Trophoblast cell (in vitro differentiated cells and primary cell): Measurements from ENCODE around the gene ITGB1.

Experiments
- DNase-seq, 2 donors: peaks; one replicate each; pipeline ENCODE4 v3.0.0-alpha.2; 2016
- H2AFZ ChIP-seq: 2 replicates; pipeline ENCODE4 v1.6.1; 2013; ENCODE audit warnings: low read length, moderate library complexity, mild to moderate bottlenecking; ENCODE audit not compliant: insufficient read depth, poor library complexity
- H2AK5ac ChIP-seq: 2 replicates; pipeline ENCODE4 v1.6.1; 2013; ENCODE audit warnings: mild to moderate bottlenecking, low read length
- H2BK120ac ChIP-seq: 2 replicates; pipeline ENCODE4 v1.6.1; 2013; ENCODE audit warnings: low read length, mild to moderate bottlenecking, moderate library complexity; ENCODE audit not compliant: insufficient read depth, poor library complexity
- H2BK12ac ChIP-seq: 2 replicates; pipeline ENCODE4 v1.6.1; 2013; ENCODE audit warnings: mild to moderate bottlenecking, low read length, moderate library complexity
- H2BK5ac ChIP-seq: 2 replicates; pipeline ENCODE4 v1.6.1; 2013; ENCODE audit warnings: low read length, low read depth, moderate library complexity, mild to moderate bottlenecking; ENCODE audit not compliant: poor library complexity
- H3K14ac ChIP-seq: 2 replicates; pipeline ENCODE4 v1.6.1; 2013; ENCODE audit warnings: mild to moderate bottlenecking, low read length
- H3K18ac ChIP-seq: 2 replicates; pipeline ENCODE4 v1.6.1; 2013; ENCODE audit warnings: mild to moderate bottlenecking, low read length
- H3K23ac ChIP-seq: 2 replicates; pipeline ENCODE4 v1.6.1; 2013; ENCODE audit warnings: low read length
- H3K27ac ChIP-seq: 2 replicates; pipeline ENCODE4 v1.5.1; 2013; ENCODE audit warnings: low read depth, mild to moderate bottlenecking, inconsistent platforms, low read length, moderate library complexity
- H3K27me3 ChIP-seq: 2 replicates; pipeline ENCODE4 v1.6.1; 2013; ENCODE audit warnings: inconsistent platforms, mild to moderate bottlenecking, low read length, moderate library complexity; ENCODE audit not compliant: insufficient read depth
- H3K36me3 ChIP-seq, 2 experiments: 1 replicate in 1 of 2; 2 replicates in 1 of 2; pipeline ENCODE4 v1.6.1; 2013; ENCODE audit warnings: low read length in 2 of 2, mild to moderate bottlenecking in 2 of 2, moderate library complexity in 1 of 2; ENCODE audit not compliant: insufficient read depth in 2 of 2, control insufficient read depth in 1 of 2
- H3K4ac ChIP-seq: 2 replicates; pipeline ENCODE4 v1.6.1; 2013; ENCODE audit warnings: low read depth, mild to moderate bottlenecking, low read length, moderate library complexity
- H3K4me1 ChIP-seq, 2 experiments: 1 replicate in 1 of 2; 2 replicates in 1 of 2; pipeline ENCODE4 v1.6.1; 2013; ENCODE audit warnings: low read length in 2 of 2, mild to moderate bottlenecking in 2 of 2, moderate library complexity in 1 of 2; ENCODE audit not compliant: insufficient read depth in 2 of 2, control insufficient read depth in 1 of 2
- H3K4me2 ChIP-seq: 2 replicates; pipeline ENCODE4 v1.6.1; 2013; ENCODE audit warnings: inconsistent platforms, mild to moderate bottlenecking, low read length, moderate library complexity
- H3K4me3 ChIP-seq: 2 replicates; pipeline ENCODE4 v1.5.1; 2013; ENCODE audit warnings: mild to moderate bottlenecking, low read depth, low read length, inconsistent platforms
- H3K79me1 ChIP-seq: one replicate; pipeline ENCODE4 v1.6.1; 2013; ENCODE audit warnings: low read length
- H3K79me2 ChIP-seq: 2 replicates; pipeline ENCODE4 v1.6.1; 2013; ENCODE audit warnings: low read length, mild to moderate bottlenecking; ENCODE audit not compliant: control insufficient read depth, insufficient read depth, poor library complexity
- H3K9ac ChIP-seq: 2 replicates; pipeline ENCODE4 v1.6.1; 2013; ENCODE audit warnings: mild to moderate bottlenecking, low read length
- H3K9me3 ChIP-seq: 2 replicates; pipeline ENCODE4 v1.6.1; 2013; ENCODE audit warnings: low read depth, mild to moderate bottlenecking, control low read depth, inconsistent platforms, low read length; ENCODE audit not compliant: insufficient read depth
- H4K12ac ChIP-seq: 2 replicates; pipeline ENCODE4 v1.6.1; 2013; ENCODE audit warnings: low read depth, mild to moderate bottlenecking, low read length, moderate library complexity
- H4K8ac ChIP-seq: 2 replicates; pipeline ENCODE4 v1.6.1; 2013; ENCODE audit warnings: low read depth, mild to moderate bottlenecking, low read length, moderate library complexity
- H4K91ac ChIP-seq: one replicate; pipeline ENCODE4 v1.6.1; 2013; ENCODE audit warnings: low read depth, mild to moderate bottlenecking, low read length, moderate library complexity
- WGBS: extraction: QIAGEN DNeasy Blood & Tissue Kit; methylation state at CpG from one replicate; pipeline ENCODE4 v1.1.7; 2013; ENCODE audit warnings: missing lambda C conversion rate; ENCODE audit not compliant: insufficient read length, insufficient coverage; ENCODE audit errors: extremely low coverage; 5-methylcytosine and 5-hydroxymethylcytosine counted together

The ITGB1 gene

GRCh38 chr10:32954545-32955298, 3.3 kb downstream of the ITGB1 start:
- peaks cover 0 to 2% of the 10 kb centered on the region in 2 experiments for H3K36me3 ChIP-seq
- no peak overlapping the region for H4K8ac ChIP-seq
- no peaks in the 10 kb centered on the region for H3K9me3 ChIP-seq
- H2BK120ac ChIP-seq: no peak overlapping the region
- no peak for DNase-seq
- no peak overlapping the region for H3K18ac ChIP-seq
- H2AK5ac ChIP-seq: no peak overlapping the region
- H3K79me2 ChIP-seq: peaks cover 26% of the 10 kb centered on the region
- H4K91ac ChIP-seq: no peak overlapping the region
- no peak overlapping the region for H2AFZ ChIP-seq
- peaks cover 2 to 8% of the 10 kb centered on the region in 2 experiments for H3K4me1 ChIP-seq
- H3K23ac ChIP-seq: no peak overlapping the region
- H2BK5ac ChIP-seq: no peak overlapping the region
- H3K14ac ChIP-seq: no peak overlapping the region
- peak overlapping the region; percentile 86 for H3K4ac ChIP-seq
- H3K27me3 ChIP-seq: no peaks in the 10 kb centered on the region
- no peak overlapping the region for H3K9ac ChIP-seq
- WGBS: no CpG with 5 or more reads among the region's 8 CpGs
- peak overlapping the region; percentile 71 for H3K4me2 ChIP-seq
- no peak overlapping the region for H2BK12ac ChIP-seq
- no peak overlapping the region for H3K4me3 ChIP-seq
- H3K27ac ChIP-seq: no peak overlapping the region
- no peak overlapping the region for H4K12ac ChIP-seq
- peaks cover 19% of the 10 kb centered on the region for H3K79me1 ChIP-seq

DNA sequence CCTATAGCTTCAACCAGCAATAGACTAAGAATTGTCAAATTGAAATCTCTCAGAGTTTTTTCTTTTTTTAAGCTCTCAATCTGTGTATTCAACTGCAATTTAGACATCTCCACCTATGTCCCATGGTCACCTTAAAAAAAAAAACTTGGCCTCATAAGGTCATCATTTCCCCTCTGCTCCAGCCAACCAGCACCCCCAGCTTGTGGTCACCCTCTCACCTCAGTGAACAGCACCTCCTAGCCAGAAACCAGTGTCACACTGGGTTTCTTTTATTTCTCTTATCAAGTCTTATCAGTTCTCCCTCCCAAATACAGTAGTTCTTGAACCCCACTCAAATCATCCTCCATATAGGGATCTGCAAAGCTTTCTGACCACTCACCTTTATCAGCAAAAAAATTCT, 4.0 kb downstream of the ITGB1 start:
- Histone ChIP-seq H3K9ac (no peak overlapping the region), H2AFZ (no peak overlapping the region), H3K36me3 (peaks cover 0 to 2% of the 10 kb centered on the region in 2 experiments), H3K4me2 (peak overlapping the region; percentile 48), H2BK12ac (no peak overlapping the region), H3K27me3 (no peaks in the 10 kb centered on the region), H3K4ac (peak overlapping the region; percentile 99), H3K23ac (no peak overlapping the region), H3K14ac (no peak overlapping the region), H2BK5ac (peak overlapping the region; percentile 59), H4K8ac (no peak overlapping the region), H2AK5ac (no peak overlapping the region), H3K4me3 (no peak overlapping the region), H3K79me1 (peaks cover 18% of the 10 kb centered on the region), H4K91ac (no peak overlapping the region), H3K18ac (no peak overlapping the region), H2BK120ac (no peak overlapping the region), H3K27ac (no peak overlapping the region), H3K9me3 (no peaks in the 10 kb centered on the region), H4K12ac (no peak overlapping the region), H3K4me1 (peaks cover 2 to 6% of the 10 kb centered on the region in 2 experiments), H3K79me2 (peaks cover 26% of the 10 kb centered on the region)
- DNase-seq: no peak

GRCh38 chr10:32953277-32953927, 4.6 kb downstream of the ITGB1 start:
- Histone ChIP-seq H3K79me2 (peaks cover 25% of the 10 kb centered on the region), H3K9me3 (no peaks in the 10 kb centered on the region), H3K4me3 (no peak overlapping the region), H3K36me3 (peaks cover 0 to 2% of the 10 kb centered on the region in 2 experiments), H2BK5ac (no peak overlapping the region), H3K9ac (no peak overlapping the region), H3K4me1 (peaks cover 2 to 8% of the 10 kb centered on the region in 2 experiments), H3K4me2 (peak overlapping the region; percentile 48), H3K27ac (no peak overlapping the region), H4K91ac (no peak overlapping the region), H3K14ac (no peak overlapping the region), H3K4ac (peak overlapping the region; percentile 88), H2AK5ac (no peak overlapping the region), H2AFZ (no peak overlapping the region), H3K79me1 (peaks cover 11% of the 10 kb centered on the region), H2BK120ac (no peak overlapping the region), H4K12ac (no peak overlapping the region), H2BK12ac (no peak overlapping the region), H3K27me3 (no peaks in the 10 kb centered on the region), H3K18ac (no peak overlapping the region), H3K23ac (no peak overlapping the region), H4K8ac (no peak overlapping the region)
- DNase-seq: peak in 1 of 2 donors; percentile 40
- WGBS: no CpG with 5 or more reads among the region's 6 CpGs

GRCh38 chr10:32952541-32953276, 5.3 kb downstream of the ITGB1 start:
- Histone ChIP-seq H3K4me1 (peaks cover 2 to 9% of the 10 kb centered on the region in 2 experiments), H3K27ac (no peak overlapping the region), H2BK120ac (no peak overlapping the region), H3K4me3 (no peak overlapping the region), H3K14ac (no peak overlapping the region), H4K8ac (no peak overlapping the region), H4K91ac (no peak overlapping the region), H2AFZ (no peak overlapping the region), H2AK5ac (no peak overlapping the region), H3K4me2 (no peak overlapping the region), H3K4ac (peak overlapping the region; percentile 73), H3K9ac (no peak overlapping the region), H3K36me3 (peaks cover 0 to 2% of the 10 kb centered on the region in 2 experiments), H3K79me1 (peaks cover 7% of the 10 kb centered on the region), H3K23ac (no peak overlapping the region), H3K79me2 (peaks cover 25% of the 10 kb centered on the region), H3K27me3 (no peaks in the 10 kb centered on the region), H3K18ac (no peak overlapping the region), H2BK12ac (no peak overlapping the region), H2BK5ac (no peak overlapping the region), H4K12ac (no peak overlapping the region), H3K9me3 (no peaks in the 10 kb centered on the region)
- no CpG with 5 or more reads among the region's 4 CpGs for WGBS
- DNase-seq: no peak
